GM18909 (cell line): Measurements from ENCODE around the gene RAB6A.
A peak's percentile ranks its signal among the peaks of the same experiment; 100 is the strongest.
"Not testable (repeated sequence)": the region's sequence is repeated elsewhere in the genome, so short reads cannot be mapped to it uniquely, and the experiment has no call there.

ENCODE experiments used
- ATAC-seq: cut with Tn5 transposase; IDR thresholded peaks from one replicate; pipeline ENCODE4 v1.9.1; 2021; ENCODE audit warnings: mild to moderate bottlenecking; ENCODE audit not compliant: unreplicated experiment, poor library complexity

Gene RAB6A

GRCh38 chr11:73760679-73761402 lies at the start of gene RAB6A:
Gene RAB6A (minus strand): TSS chr11:73761074. CDS start chr11:73760635, 439 bp downstream.
- ATAC-seq, result peak; percentile 94

- ATAC-seq, result no peak
Measured at GRCh38 chr11:73810637-73811036, 49.8 kb upstream of the RAB6A start.

- no peak for ATAC-seq
Measured at GRCh38 chr11:73808052-73808451, 47.2 kb upstream of the RAB6A start.

- no peak for ATAC-seq
Measured at GRCh38 chr11:73804712-73805111, 43.8 kb upstream of the RAB6A start.

- ATAC-seq, result no peak
Measured at GRCh38 chr11:73801136-73801535, 40.3 kb upstream of the RAB6A start.

- ATAC-seq, result no peak
Measured at GRCh38 chr11:73800276-73800806, 39.5 kb upstream of the RAB6A start.

GRCh38 chr11:73797457-73797856 lies 36.6 kb upstream of the RAB6A start:
- no peak for ATAC-seq

GRCh38 chr11:73795925-73796632 lies 35.2 kb upstream of the RAB6A start:
- ATAC-seq, result no peak

- no peak for ATAC-seq
Measured at GRCh38 chr11:73792584-73792983, 31.7 kb upstream of the RAB6A start.

GRCh38 chr11:73789279-73789670 lies 28.4 kb upstream of the RAB6A start:
- ATAC-seq, result no peak

GRCh38 chr11:73787643-73788558 lies 27.0 kb upstream of the RAB6A start, which contains the start of gene MRPL48:
Gene MRPL48 (plus strand): TSS chr11:73787874. CDS start chr11:73787972, 98 bp downstream.
- ATAC-seq, result peak; percentile 94

- ATAC-seq, result no peak
Measured at GRCh38 chr11:73787051-73787642, 26.3 kb upstream of the RAB6A start.

- ATAC-seq, result not testable (repeated sequence)
Measured at GRCh38 chr11:73785467-73785866, 24.6 kb upstream of the RAB6A start.

- no peak for ATAC-seq
Measured at GRCh38 chr11:73784734-73785133, 23.9 kb upstream of the RAB6A start.

GRCh38 chr11:73784080-73784634 lies 23.3 kb upstream of the RAB6A start:
- ATAC-seq, result no peak

- ATAC-seq, result no peak
Measured at GRCh38 chr11:73783483-73784020, 22.7 kb upstream of the RAB6A start.

GRCh38 chr11:73781303-73781702 lies 20.4 kb upstream of the RAB6A start:
- no peak for ATAC-seq

GRCh38 chr11:73779084-73779902 lies 18.4 kb upstream of the RAB6A start:
- peak; percentile 97 for ATAC-seq

GRCh38 chr11:73770811-73771210 lies 9.9 kb upstream of the RAB6A start:
- not testable (repeated sequence) for ATAC-seq
